DMS 273 (cell line): ENCODE results near the gene DHCR24.

Source experiments
- DNase-seq: peaks from one replicate; lab custom pipeline; 2025; ENCODE audit not compliant: unreplicated experiment; lab: John Stamatoyannopoulos, UW

The DHCR24 gene

GRCh38 chr1:54846716-54847284, 40.2 kb downstream of the DHCR24 start:
- no peak for DNase-seq

- no peak for DNase-seq
These were observed 40.7 kb downstream of the DHCR24 start for GRCh38 chr1:54846301-54846700.

GRCh38 chr1:54845772-54846171, 41.2 kb downstream of the DHCR24 start:
- no peak for DNase-seq

- DNase-seq = no peak
These were observed 42.4 kb downstream of the DHCR24 start for GRCh38 chr1:54844564-54844963.

- no peak for DNase-seq
These were observed 43.5 kb downstream of the DHCR24 start for GRCh38 chr1:54843449-54843848.

- no peak for DNase-seq
These were observed 44.0 kb downstream of the DHCR24 start for GRCh38 chr1:54842963-54843362.

GRCh38 chr1:54842206-54842915, 44.6 kb downstream of the DHCR24 start:
- no peak for DNase-seq

GRCh38 chr1:54839824-54840223, 47.2 kb downstream of the DHCR24 start:
- DNase-seq = no peak

- no peak for DNase-seq
These were observed 48.3 kb downstream of the DHCR24 start for GRCh38 chr1:54838565-54839180.

GRCh38 chr1:54837002-54837853, 49.8 kb downstream of the DHCR24 start:
- DNase-seq = no peak

- no peak for DNase-seq
These were observed 50.4 kb downstream of the DHCR24 start for GRCh38 chr1:54836594-54836993.

GRCh38 chr1:54835970-54836369, 51.0 kb downstream of the DHCR24 start:
- no peak for DNase-seq

GRCh38 chr1:54835131-54835898, 51.7 kb downstream of the DHCR24 start:
- no peak for DNase-seq

GRCh38 chr1:54834007-54834541, 52.9 kb downstream of the DHCR24 start:
- no peak for DNase-seq

GRCh38 chr1:54833121-54833520, 53.9 kb downstream of the DHCR24 start:
- no peak for DNase-seq

- DNase-seq = no peak
These were observed 60.7 kb downstream of the DHCR24 start for GRCh38 chr1:54826226-54826816.

- no peak for DNase-seq
These were observed 61.3 kb downstream of the DHCR24 start for GRCh38 chr1:54825696-54826095.

GRCh38 chr1:54823670-54824069, 63.3 kb downstream of the DHCR24 start:
- DNase-seq = no peak

GRCh38 chr1:54819733-54820132, 67.3 kb downstream of the DHCR24 start:
- no peak for DNase-seq

- no peak for DNase-seq
These were observed 67.8 kb downstream of the DHCR24 start for GRCh38 chr1:54819195-54819536.
